ENCODE data around the gene LZTS3. TPM values are rescaled to one million over a fixed set of nuclear protein-coding genes. Genes with fewer than 3 reads are reported as not detected.
A peak's percentile ranks its signal among the peaks of the same experiment; 100 is the strongest.

The LZTS3 gene
- total and polyA plus RNA-seq, 2 experiments from 2014 or later: 3.9 to 12.1 TPM

DNA sequence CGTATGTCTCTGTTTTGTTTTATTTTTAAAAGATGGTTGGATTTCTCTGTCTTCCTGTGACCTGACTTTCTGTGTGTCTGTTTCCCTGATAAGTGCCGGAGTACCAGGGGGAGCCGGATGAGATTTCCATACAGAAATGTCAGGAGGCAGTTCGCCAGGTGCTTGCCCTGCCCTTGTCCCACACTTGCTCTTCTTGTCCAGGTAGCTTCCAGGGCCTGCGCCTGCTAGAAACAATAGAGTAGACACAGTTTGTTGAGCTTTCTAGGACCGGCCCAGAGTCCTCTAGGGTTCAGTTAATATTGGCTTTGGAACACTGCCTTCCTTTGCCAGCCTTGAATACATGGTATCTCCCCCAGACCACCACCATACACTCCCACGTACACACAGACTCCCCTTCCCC, 39.9 kb upstream of the LZTS3 start:
- Histone ChIP-seq H2AFZ (no peak overlapping the region), H3K79me2 (ENCODE audit: insufficient read depth) (peaks cover 56% of the 10 kb centered on the region), H3K9ac (no peak overlapping the region), H3K4me1 (ENCODE audit: insufficient read depth) (peaks cover 9% of the 10 kb centered on the region), H3K4me3 (no peak overlapping the region), H3F3A (ENCODE audit: insufficient read depth) (0 out of 2 replicates have a peak, but pooled peaks cover 5% of the 10 kb centered on the region), H4K20me1 (ENCODE audit: insufficient read depth) (no peaks in the 10 kb centered on the region), H3K27me3 (replicated peaks; ENCODE audit: insufficient read depth) (no peaks in the 10 kb centered on the region), H3K9me3 (ENCODE audit: low read depth) (no peaks in the 10 kb centered on the region), H3K9me2 (ENCODE audit: insufficient read depth) (no peaks in the 10 kb centered on the region), H3K4me2 (ENCODE audit: unreplicated experiment) (no peak overlapping the region), H3K27ac (no peak overlapping the region), H3K36me3 (ENCODE audit: low read depth) (no peaks in the 10 kb centered on the region)
- 92 to 94% methylated on average over 7 of the region's 7 CpGs for WGBS, 2 experiments (ENCODE audit: low coverage in 1 of 2, low lambda C conversion rate in 2 of 2, missing lambda C conversion rate in 2 of 2)
- TF ChIP-seq EZH2phosphoT487 (IDR thresholded peaks at IDR 0.05; ENCODE audit: insufficient read depth, low read depth) (no peak), EZH2 (IDR thresholded peaks at IDR 0.05; ENCODE audit: insufficient read depth, poor library complexity, severe bottlenecking) (no peak)
- in situ Hi-C loops (cut with MboI): no loop called here
- DNase-seq: no peak

DNA sequence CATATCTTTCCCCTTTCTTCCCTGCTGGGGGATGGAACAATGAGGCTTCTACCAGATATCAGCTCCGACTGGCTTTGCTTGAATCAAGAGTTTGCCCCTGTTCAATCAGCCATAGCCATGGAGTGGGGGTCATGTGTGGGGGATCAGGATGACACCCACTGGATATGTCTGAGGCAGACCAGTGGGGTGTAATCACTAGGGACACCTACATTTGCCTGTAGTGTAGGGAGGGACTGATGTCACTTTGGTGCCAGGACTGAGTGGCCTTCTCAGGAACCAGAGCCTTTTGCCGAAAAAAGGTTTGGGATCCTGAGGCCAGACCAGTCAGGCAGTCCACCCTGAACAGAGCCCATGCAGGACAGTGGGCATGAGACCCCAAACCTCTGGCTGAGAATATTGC, 37.0 kb upstream of the LZTS3 start:
- 53 to 55% methylated on average over 2 of the region's 2 CpGs for WGBS, 2 experiments (ENCODE audit: low coverage in 1 of 2, low lambda C conversion rate in 2 of 2, missing lambda C conversion rate in 2 of 2)
- Histone ChIP-seq H3K36me3 (ENCODE audit: low read depth) (no peaks in the 10 kb centered on the region), H3K9me3 (ENCODE audit: low read depth) (no peaks in the 10 kb centered on the region), H3K27ac (peak overlapping the region; percentile 60; the same call in 1 of the 2 replicates), H4K20me1 (ENCODE audit: insufficient read depth) (no peaks in the 10 kb centered on the region), H2AFZ (peak overlapping the region; percentile 96), H3K9ac (peak overlapping the region; percentile 84), H3K4me1 (ENCODE audit: insufficient read depth) (peaks cover 12% of the 10 kb centered on the region), H3K9me2 (ENCODE audit: insufficient read depth) (no peaks in the 10 kb centered on the region), H3K4me3 (peak overlapping the region; percentile 97), H3K4me2 (ENCODE audit: unreplicated experiment) (peak overlapping the region; percentile 97), H3K79me2 (ENCODE audit: insufficient read depth) (peaks cover 67% of the 10 kb centered on the region), H3K27me3 (replicated peaks; ENCODE audit: insufficient read depth) (no peaks in the 10 kb centered on the region), H3F3A (ENCODE audit: insufficient read depth) (0 out of 2 replicates have a peak, but pooled peaks cover 5% of the 10 kb centered on the region)
- no peak for DNase-seq
- in situ Hi-C loops (cut with MboI): no loop called here
- TF ChIP-seq EZH2phosphoT487 (IDR thresholded peaks at IDR 0.05; ENCODE audit: insufficient read depth, low read depth) (no peak), EZH2 (IDR thresholded peaks at IDR 0.05; ENCODE audit: insufficient read depth, poor library complexity, severe bottlenecking) (no peak)

DNA sequence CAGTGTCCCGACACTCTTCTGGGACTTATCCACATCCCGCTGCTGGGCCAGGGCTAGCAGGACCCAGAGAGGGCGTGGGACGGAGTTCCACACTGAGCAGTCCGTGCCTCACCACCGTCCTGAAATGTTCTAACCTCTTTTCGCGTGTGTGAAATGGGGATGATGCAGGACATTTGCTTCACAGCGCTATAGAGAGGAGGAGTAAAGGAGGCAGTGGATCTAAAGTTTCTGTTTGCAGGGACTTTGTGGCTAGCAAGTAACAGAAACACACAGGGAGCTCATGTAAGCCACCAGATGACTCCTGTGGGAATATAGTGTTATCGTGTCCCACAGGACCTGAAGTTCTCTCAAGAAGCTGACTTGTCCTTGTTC, 36.6 kb upstream of the LZTS3 start:
- in situ Hi-C loops (cut with MboI): no loop called here
- Histone ChIP-seq H3K27ac (peak overlapping the region; percentile 60), H3K36me3 (ENCODE audit: low read depth) (no peaks in the 10 kb centered on the region), H3K4me2 (ENCODE audit: unreplicated experiment) (peak overlapping the region; percentile 97), H4K20me1 (ENCODE audit: insufficient read depth) (no peaks in the 10 kb centered on the region), H3K9me3 (ENCODE audit: low read depth) (no peaks in the 10 kb centered on the region), H2AFZ (peak overlapping the region; percentile 96), H3K9me2 (ENCODE audit: insufficient read depth) (no peaks in the 10 kb centered on the region), H3K4me3 (peak overlapping the region; percentile 97), H3K4me1 (ENCODE audit: insufficient read depth) (peaks cover 12% of the 10 kb centered on the region), H3F3A (ENCODE audit: insufficient read depth) (0 out of 2 replicates have a peak, but pooled peaks cover 5% of the 10 kb centered on the region), H3K9ac (peak overlapping the region; percentile 84), H3K79me2 (ENCODE audit: insufficient read depth) (peaks cover 69% of the 10 kb centered on the region), H3K27me3 (replicated peaks; ENCODE audit: insufficient read depth) (no peaks in the 10 kb centered on the region)
- 0 to 1% methylated on average over 10 of the region's 10 CpGs for WGBS, 2 experiments (ENCODE audit: low coverage in 1 of 2, low lambda C conversion rate in 2 of 2, missing lambda C conversion rate in 2 of 2)
- DNase-seq: peak; percentile 69
- TF ChIP-seq EZH2phosphoT487 (IDR thresholded peaks at IDR 0.05; ENCODE audit: insufficient read depth, low read depth) (no peak), EZH2 (IDR thresholded peaks at IDR 0.05; ENCODE audit: insufficient read depth, poor library complexity, severe bottlenecking) (no peak)

- no peaks in the 10 kb centered on the region for H3K9me2 ChIP-seq (ENCODE audit: insufficient read depth)
- H2AFZ ChIP-seq: peak within 1 kb of the TSS; percentile 96
- peak within 1 kb of the TSS; percentile 97 for H3K4me3 ChIP-seq
- H3K4me2 ChIP-seq (ENCODE audit: unreplicated experiment): peak within 1 kb of the TSS; percentile 97
- H3K9ac ChIP-seq: peak within 1 kb of the TSS; percentile 84
- no peaks in the 10 kb centered on the region for H4K20me1 ChIP-seq (ENCODE audit: insufficient read depth)
- no peaks in the 10 kb centered on the region for H3K27me3 ChIP-seq (replicated peaks; ENCODE audit: insufficient read depth)
- H3K4me1 ChIP-seq (ENCODE audit: insufficient read depth): peaks cover 12% of the 10 kb centered on the region
- 0 out of 2 replicates have a peak, but pooled peaks cover 5% of the 10 kb centered on the region for H3F3A ChIP-seq (ENCODE audit: insufficient read depth)
- peak within 1 kb of the TSS; percentile 60 for H3K27ac ChIP-seq
- peak; percentile 64 for DNase-seq
- in situ Hi-C loops (cut with MboI): no loop called here
- H3K9me3 ChIP-seq (ENCODE audit: low read depth): no peaks in the 10 kb centered on the region
- peaks cover 73% of the 10 kb centered on the region for H3K79me2 ChIP-seq (ENCODE audit: insufficient read depth)
- TF ChIP-seq EZH2phosphoT487 (IDR thresholded peaks at IDR 0.05; ENCODE audit: insufficient read depth, low read depth): no peak
- no peak for TF ChIP-seq EZH2 (IDR thresholded peaks at IDR 0.05; ENCODE audit: insufficient read depth, poor library complexity, severe bottlenecking)
- WGBS, 2 experiments (ENCODE audit: low coverage in 1 of 2, low lambda C conversion rate in 2 of 2, missing lambda C conversion rate in 2 of 2): 1% methylated on average over 43 to 48 of the region's 48 CpGs
- no peaks in the 10 kb centered on the region for H3K36me3 ChIP-seq (ENCODE audit: low read depth)
These were observed 36.1 kb upstream of the LZTS3 start, which contains the start of gene ITPA for GRCh38 chr20:3209257-3209945. Gene ITPA (plus strand): TSS chr20:3209498. CDS start chr20:3209552, 54 bp downstream.

Measured in GM23248 (cell line).